ENCODE results near the gene FBXL4.

FBXL4 gene

GRCh38 chr6:98841621-98842341 is 106.0 kb downstream of the FBXL4 start:
- H3K27ac ChIP-seq (ENCODE audit: insufficient read depth, low read depth, low read length, poor library complexity, severe bottlenecking) = no peak overlapping the region
- no peaks in the 10 kb centered on the region for H3K36me3 ChIP-seq (ENCODE audit: control insufficient read depth, insufficient read depth, low read length)
- peak overlapping the region; percentile 21 for H3K4me3 ChIP-seq (ENCODE audit: insufficient read depth, low read depth, low read length)
- peaks cover 24% of the 10 kb centered on the region for H3K4me1 ChIP-seq (ENCODE audit: control insufficient read depth, insufficient read depth, low read length)
- no peaks in the 10 kb centered on the region for H3K9me3 ChIP-seq (ENCODE audit: control insufficient read depth, low read length)
- WGBS, 2 experiments = 7% methylated on average over 9 of the region's 9 CpGs
- H3K27me3 ChIP-seq (ENCODE audit: control insufficient read depth, insufficient read depth, low read length, poor library complexity, severe bottlenecking) = peaks cover 88% of the 10 kb centered on the region

- Histone ChIP-seq H3K27me3 (ENCODE audit: control insufficient read depth, insufficient read depth, low read length, poor library complexity, severe bottlenecking) (peaks cover 88% of the 10 kb centered on the region), H3K27ac (ENCODE audit: insufficient read depth, low read depth, low read length, poor library complexity, severe bottlenecking) (no peak overlapping the region), H3K4me3 (ENCODE audit: insufficient read depth, low read depth, low read length) (no peak overlapping the region), H3K4me1 (ENCODE audit: control insufficient read depth, insufficient read depth, low read length) (peaks cover 24% of the 10 kb centered on the region), H3K9me3 (ENCODE audit: control insufficient read depth, low read length) (no peaks in the 10 kb centered on the region), H3K36me3 (ENCODE audit: control insufficient read depth, insufficient read depth, low read length) (no peaks in the 10 kb centered on the region)
These were observed 106.7 kb downstream of the FBXL4 start for GRCh38 chr6:98840996-98841513.

- peaks cover 94% of the 10 kb centered on the region for H3K27me3 ChIP-seq (ENCODE audit: control insufficient read depth, insufficient read depth, low read length, poor library complexity, severe bottlenecking)
- peaks cover 24% of the 10 kb centered on the region for H3K4me1 ChIP-seq (ENCODE audit: control insufficient read depth, insufficient read depth, low read length)
- H3K4me3 ChIP-seq (ENCODE audit: insufficient read depth, low read depth, low read length) = no peak overlapping the region
- H3K27ac ChIP-seq (ENCODE audit: insufficient read depth, low read depth, low read length, poor library complexity, severe bottlenecking) = no peak overlapping the region
- 44 to 45% methylated on average over 6 of the region's 6 CpGs for WGBS, 2 experiments
- H3K36me3 ChIP-seq (ENCODE audit: control insufficient read depth, insufficient read depth, low read length) = no peaks in the 10 kb centered on the region
- H3K9me3 ChIP-seq (ENCODE audit: control insufficient read depth, low read length) = no peaks in the 10 kb centered on the region
These were observed 107.4 kb downstream of the FBXL4 start for GRCh38 chr6:98840385-98840784.

- peaks cover 24% of the 10 kb centered on the region for H3K4me1 ChIP-seq (ENCODE audit: control insufficient read depth, insufficient read depth, low read length)
- 22 to 24% methylated on average over 5 of the region's 5 CpGs for WGBS, 2 experiments
- H3K36me3 ChIP-seq (ENCODE audit: control insufficient read depth, insufficient read depth, low read length) = no peaks in the 10 kb centered on the region
- H3K27ac ChIP-seq (ENCODE audit: insufficient read depth, low read depth, low read length, poor library complexity, severe bottlenecking) = no peak overlapping the region
- peaks cover 94% of the 10 kb centered on the region for H3K27me3 ChIP-seq (ENCODE audit: control insufficient read depth, insufficient read depth, low read length, poor library complexity, severe bottlenecking)
- H3K4me3 ChIP-seq (ENCODE audit: insufficient read depth, low read depth, low read length) = peak overlapping the region; percentile 13
- H3K9me3 ChIP-seq (ENCODE audit: control insufficient read depth, low read length) = no peaks in the 10 kb centered on the region
These were observed 107.9 kb downstream of the FBXL4 start for GRCh38 chr6:98839781-98840361.

GRCh38 chr6:98838975-98839374 is 108.8 kb downstream of the FBXL4 start:
- no peaks in the 10 kb centered on the region for H3K36me3 ChIP-seq (ENCODE audit: control insufficient read depth, insufficient read depth, low read length)
- peaks cover 24% of the 10 kb centered on the region for H3K4me1 ChIP-seq (ENCODE audit: control insufficient read depth, insufficient read depth, low read length)
- peak overlapping the region; percentile 16 for H3K4me3 ChIP-seq (ENCODE audit: insufficient read depth, low read depth, low read length)
- WGBS, 2 experiments = 36% methylated on average over 1 of the region's 1 CpG; no CpG with 5 or more reads in 1 of the 2 experiments
- no peak overlapping the region for H3K27ac ChIP-seq (ENCODE audit: insufficient read depth, low read depth, low read length, poor library complexity, severe bottlenecking)
- peaks cover 88% of the 10 kb centered on the region for H3K27me3 ChIP-seq (ENCODE audit: control insufficient read depth, insufficient read depth, low read length, poor library complexity, severe bottlenecking)
- no peaks in the 10 kb centered on the region for H3K9me3 ChIP-seq (ENCODE audit: control insufficient read depth, low read length)

- peak overlapping the region; percentile 62 for H3K4me3 ChIP-seq (ENCODE audit: insufficient read depth, low read depth, low read length)
- H3K27ac ChIP-seq (ENCODE audit: insufficient read depth, low read depth, low read length, poor library complexity, severe bottlenecking) = no peak overlapping the region
- H3K4me1 ChIP-seq (ENCODE audit: control insufficient read depth, insufficient read depth, low read length) = peaks cover 22% of the 10 kb centered on the region
- H3K9me3 ChIP-seq (ENCODE audit: control insufficient read depth, low read length) = no peaks in the 10 kb centered on the region
- 4 to 8% methylated on average over 4 of the region's 4 CpGs for WGBS, 2 experiments
- H3K36me3 ChIP-seq (ENCODE audit: control insufficient read depth, insufficient read depth, low read length) = no peaks in the 10 kb centered on the region
- peaks cover 88% of the 10 kb centered on the region for H3K27me3 ChIP-seq (ENCODE audit: control insufficient read depth, insufficient read depth, low read length, poor library complexity, severe bottlenecking)
These were observed 109.7 kb downstream of the FBXL4 start for GRCh38 chr6:98838032-98838431.

GRCh38 chr6:98836962-98837944 is 110.5 kb downstream of the FBXL4 start:
- no peak overlapping the region for H3K27ac ChIP-seq (ENCODE audit: insufficient read depth, low read depth, low read length, poor library complexity, severe bottlenecking)
- peak overlapping the region; percentile 62 for H3K4me3 ChIP-seq (ENCODE audit: insufficient read depth, low read depth, low read length)
- 6 to 8% methylated on average over 7 of the region's 9 CpGs for WGBS, 2 experiments
- H3K36me3 ChIP-seq (ENCODE audit: control insufficient read depth, insufficient read depth, low read length) = no peaks in the 10 kb centered on the region
- H3K9me3 ChIP-seq (ENCODE audit: control insufficient read depth, low read length) = no peaks in the 10 kb centered on the region
- H3K27me3 ChIP-seq (ENCODE audit: control insufficient read depth, insufficient read depth, low read length, poor library complexity, severe bottlenecking) = peaks cover 88% of the 10 kb centered on the region
- peaks cover 24% of the 10 kb centered on the region for H3K4me1 ChIP-seq (ENCODE audit: control insufficient read depth, insufficient read depth, low read length)

GRCh38 chr6:98836025-98836961 is 111.5 kb downstream of the FBXL4 start:
- Histone ChIP-seq H3K27me3 (ENCODE audit: control insufficient read depth, insufficient read depth, low read length, poor library complexity, severe bottlenecking) (peaks cover 88% of the 10 kb centered on the region), H3K4me3 (ENCODE audit: insufficient read depth, low read depth, low read length) (peak overlapping the region; percentile 62), H3K9me3 (ENCODE audit: control insufficient read depth, low read length) (no peaks in the 10 kb centered on the region), H3K36me3 (ENCODE audit: control insufficient read depth, insufficient read depth, low read length) (no peaks in the 10 kb centered on the region), H3K4me1 (ENCODE audit: control insufficient read depth, insufficient read depth, low read length) (peaks cover 24% of the 10 kb centered on the region), H3K27ac (ENCODE audit: insufficient read depth, low read depth, low read length, poor library complexity, severe bottlenecking) (no peak overlapping the region)
- WGBS, 2 experiments = 1 to 2% methylated on average over 19 to 23 of the region's 23 CpGs
